ENCODE results near the gene CHD2.

GRCh38 chr15:92949604-92950249, 49.6 kb downstream of the CHD2 start:
- no peak for TF ChIP-seq CTCF (IDR thresholded peaks at IDR 0.05)
- no peak for TF ChIP-seq POLR2AphosphoS5 (IDR thresholded peaks at IDR 0.05)
- no peak for TF ChIP-seq EP300 (IDR thresholded peaks at IDR 0.05)
- TF ChIP-seq POLR2A (IDR thresholded peaks at IDR 0.05), result no peak

Measured in sigmoid colon (tissue), 4 donors.